ENCODE measurements around the gene ATE1. TPM values are rescaled to one million over a fixed set of nuclear protein-coding genes. Genes with fewer than 3 reads are reported as not detected.

The ATE1 gene
- total and polyA plus RNA-seq, 2 donors (not counting 3 experiments of a cell fraction or from before 2014, with no cell fraction given), result 8.7 to 27.1 TPM

DNA sequence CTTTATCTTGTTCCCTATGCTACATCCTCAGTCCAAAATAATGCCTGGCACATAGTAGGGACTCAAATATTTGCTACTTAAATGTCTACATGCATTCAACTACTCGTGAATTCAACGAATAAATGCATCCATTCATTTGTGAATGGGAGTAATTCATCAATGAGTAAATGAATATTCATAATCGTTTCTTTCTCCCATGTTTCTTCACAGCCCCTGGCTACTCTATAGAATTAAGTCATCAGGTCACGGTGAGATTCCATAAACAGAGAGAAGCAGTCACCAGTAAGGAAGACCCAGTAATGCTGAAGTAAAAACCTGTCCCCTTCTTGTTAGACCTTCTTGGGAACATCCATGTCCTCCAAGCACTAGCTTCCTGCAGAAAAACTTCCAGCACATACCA, 48.4 kb downstream of the ATE1 start:
- TF ChIP-seq JUN (IDR thresholded peaks at IDR 0.05; ENCODE audit: borderline replicate concordance, insufficient read depth, insufficient read length, low read depth) (no peak), POLR2A (IDR thresholded peaks at IDR 0.05; ENCODE audit: low read depth, low read length) (no peak), FOS (IDR thresholded peaks at IDR 0.05; ENCODE audit: borderline replicate concordance, insufficient read depth, low read length) (no peak), GATA2 (IDR thresholded peaks at IDR 0.05; ENCODE audit: insufficient read depth, insufficient read length, low read depth, low read length) (no peak), POLR2AphosphoS5 (IDR thresholded peaks at IDR 0.05; ENCODE audit: insufficient read depth, low read depth, low read length) (no peak), EZH2 (IDR thresholded peaks at IDR 0.05; ENCODE audit: borderline replicate concordance, low read depth, low read length, severe bottlenecking) (no peak), MYC (IDR thresholded peaks at IDR 0.05; ENCODE audit: low read depth, low read length) (no peak), MAX (IDR thresholded peaks at IDR 0.05; ENCODE audit: insufficient read depth, insufficient read length) (no peak)
- TF ChIP-seq, protein P1, sequence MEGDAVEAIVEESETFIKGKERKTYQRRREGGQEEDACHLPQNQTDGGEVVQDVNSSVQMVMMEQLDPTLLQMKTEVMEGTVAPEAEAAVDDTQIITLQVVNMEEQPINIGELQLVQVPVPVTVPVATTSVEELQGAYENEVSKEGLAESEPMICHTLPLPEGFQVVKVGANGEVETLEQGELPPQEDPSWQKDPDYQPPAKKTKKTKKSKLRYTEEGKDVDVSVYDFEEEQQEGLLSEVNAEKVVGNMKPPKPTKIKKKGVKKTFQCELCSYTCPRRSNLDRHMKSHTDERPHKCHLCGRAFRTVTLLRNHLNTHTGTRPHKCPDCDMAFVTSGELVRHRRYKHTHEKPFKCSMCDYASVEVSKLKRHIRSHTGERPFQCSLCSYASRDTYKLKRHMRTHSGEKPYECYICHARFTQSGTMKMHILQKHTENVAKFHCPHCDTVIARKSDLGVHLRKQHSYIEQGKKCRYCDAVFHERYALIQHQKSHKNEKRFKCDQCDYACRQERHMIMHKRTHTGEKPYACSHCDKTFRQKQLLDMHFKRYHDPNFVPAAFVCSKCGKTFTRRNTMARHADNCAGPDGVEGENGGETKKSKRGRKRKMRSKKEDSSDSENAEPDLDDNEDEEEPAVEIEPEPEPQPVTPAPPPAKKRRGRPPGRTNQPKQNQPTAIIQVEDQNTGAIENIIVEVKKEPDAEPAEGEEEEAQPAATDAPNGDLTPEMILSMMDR (IDR thresholded peaks at IDR 0.05; ENCODE audit: extremely low read depth in 1 of 2, insufficient read depth in 1 of 2, low read depth in 1 of 2, low read length in 2 of 2), result no peak
- Histone ChIP-seq H3K27ac (ENCODE audit: insufficient read depth, low read depth, low read length) (no peak overlapping the region), H3K4me3 (replicated peaks in 1 of 3; ENCODE audit: insufficient read depth in 1 of 3, low read depth in 1 of 3, low read length in 3 of 3) (no peak overlapping the region), H3K9me1 (replicated peaks; ENCODE audit: control insufficient read depth, extremely low read depth, insufficient read depth, low read length) (no peaks in the 10 kb centered on the region), H4K20me1 (replicated peaks; ENCODE audit: control insufficient read depth, extremely low read depth, insufficient read depth, low read length) (no peaks in the 10 kb centered on the region), H3K9ac (replicated peaks; ENCODE audit: extremely low read depth, insufficient read depth, low read length) (no peak overlapping the region), H3K36me3 (ENCODE audit: control insufficient read depth in 2 of 2, extremely low read depth in 1 of 2, insufficient read depth in 2 of 2, low read length in 2 of 2) (peaks cover 0 to 2% of the 10 kb centered on the region in 2 experiments), H2AFZ (ENCODE audit: low read depth, low read length) (no peak overlapping the region), H3K27me3 (ENCODE audit: control insufficient read depth in 2 of 2, insufficient read depth in 2 of 2, low read length in 2 of 2) (no peaks in the 10 kb centered on the region), H3K9me3 (replicated peaks; ENCODE audit: control insufficient read depth, insufficient read depth, low read length) (no peaks in the 10 kb centered on the region), H3K4me2 (ENCODE audit: insufficient read depth, low read length) (no peak overlapping the region), H3K4me1 (ENCODE audit: control insufficient read depth, extremely low read depth, insufficient read depth, low read length) (no peaks in the 10 kb centered on the region), H3K79me2 (ENCODE audit: control insufficient read depth, insufficient read depth, low read length) (no peaks in the 10 kb centered on the region)
- dilution Hi-C loops (cut with MboI; ENCODE audit: extremely low pct_ligation_motif_present, low sequenced_read_pairs), result no loop called here
- ChIA-PET CTCF (interaction anchor here (1.6 to 1.8 kb wide), 2 partner anchors 17 to 21 kb away, joined by 4 to 5 read pairs; no protein-coding TSS in a partner anchor), POLR2A (no interaction called here)
- no TSS peak for BruUV-seq (replicated peaks)
- intact Hi-C loops (cut with micrococcal nuclease), result no loop called here
- no peak for FAIRE-seq
- DNase-seq (ENCODE audit: low read depth, low spot score), result no peak
